GM23338 (cell line): Measurements from ENCODE around the gene SPDL1. TPM values are rescaled to one million over a fixed set of nuclear protein-coding genes. Genes with fewer than 3 reads are reported as not detected.

ENCODE experiments used
- ATAC-seq: fragments of 200-7000 bp; cut with Tn5 transposase; 3 replicates; pipeline ENCODE4 v1.9.1; 2020
- DNase-seq: peaks from one replicate; pipeline ENCODE4 v3.0.0-alpha.2; 2015; ENCODE audit warnings: low spot score
- H2AFZ ChIP-seq: fragments of 200-600 bp; sonication (generic); 2 replicates; pipeline ENCODE4 v1.8.0; 2016; ENCODE audit warnings: antibody characterized with exemption, mild to moderate bottlenecking, moderate library complexity
- H3F3A ChIP-seq: fragments of 200-600 bp; sonication (generic); replicated peaks from 2 replicates; pipeline ENCODE4 v1.8.0; 2017; ENCODE audit warnings: antibody characterized with exemption, mixed run types, low read depth
- H3K27ac ChIP-seq: fragments of 200-600 bp; sonication (generic); 2 replicates; pipeline ENCODE4 v1.6.1; 2016; ENCODE audit warnings: low read depth
- H3K27me3 ChIP-seq: fragments of 200-600 bp; sonication (generic); 2 replicates; pipeline ENCODE4 v1.8.0; 2016; ENCODE audit warnings: mild to moderate bottlenecking, mixed run types, moderate library complexity; ENCODE audit not compliant: insufficient read depth
- H3K36me3 ChIP-seq: fragments of 200-600 bp; sonication (generic); 2 replicates; pipeline ENCODE4 v1.8.0; 2016; ENCODE audit warnings: mild to moderate bottlenecking; ENCODE audit not compliant: insufficient read depth
- H3K4me1 ChIP-seq: fragments of 200-600 bp; sonication (generic); 2 replicates; pipeline ENCODE4 v1.8.0; 2016; ENCODE audit warnings: mild to moderate bottlenecking, moderate library complexity; ENCODE audit not compliant: insufficient read depth
- H3K4me2 ChIP-seq: fragments of 200-600 bp; sonication (generic); 2 replicates; pipeline ENCODE4 v1.7.1; 2017; ENCODE audit warnings: mixed run types
- H3K4me3 ChIP-seq: fragments of 200-600 bp; sonication (generic); 2 replicates; pipeline ENCODE4 v1.6.1; 2016; ENCODE audit warnings: mixed run types
- H3K79me2 ChIP-seq: fragments of 200-600 bp; sonication (generic); replicated peaks from 2 replicates; pipeline ENCODE4 v1.8.0; 2017; ENCODE audit warnings: mild to moderate bottlenecking; ENCODE audit not compliant: insufficient read depth
- H3K9me2 ChIP-seq: fragments of 200-600 bp; sonication (generic); 2 replicates; pipeline ENCODE4 v1.8.0; 2017; ENCODE audit not compliant: insufficient read depth
- H4K20me1 ChIP-seq: fragments of 200-600 bp; sonication (generic); replicated peaks from 2 replicates; pipeline ENCODE4 v1.8.0; 2017; ENCODE audit warnings: mild to moderate bottlenecking; ENCODE audit not compliant: insufficient read depth
- H3K27ac Mint-ChIP-seq: 2 replicates; pipeline ENCODE4 v1.8.0; 2020; ENCODE audit warnings: inconsistent platforms, mild to moderate bottlenecking, moderate library complexity, mixed read lengths
- H3K27me3 Mint-ChIP-seq: 3 replicates; pipeline ENCODE4 v1.8.0; 2022; ENCODE audit warnings: low read depth, mild to moderate bottlenecking, moderate library complexity, mixed read lengths, inconsistent platforms; ENCODE audit not compliant: insufficient read depth, poor library complexity
- H3K36me3 Mint-ChIP-seq: 3 replicates; pipeline ENCODE4 v1.8.0; 2021; ENCODE audit warnings: low read depth, mild to moderate bottlenecking, inconsistent platforms, moderate library complexity, mixed read lengths
- H3K4me1 Mint-ChIP-seq: 3 replicates; pipeline ENCODE4 v1.8.0; 2020; ENCODE audit warnings: mild to moderate bottlenecking, inconsistent platforms, mixed read lengths
- H3K4me3 Mint-ChIP-seq: 3 replicates; pipeline ENCODE4 v1.8.0; 2021; ENCODE audit warnings: moderate library complexity, mild to moderate bottlenecking, inconsistent platforms, mixed read lengths
- H3K9me3 Mint-ChIP-seq: 3 replicates; pipeline ENCODE4 v1.8.0; 2020; ENCODE audit warnings: moderate library complexity, mild to moderate bottlenecking, inconsistent platforms, mixed read lengths
- CREB1 ChIP-seq: fragments of 250-450 bp; sonication (Bioruptor Pico); IDR thresholded peaks from 2 replicates; pipeline ENCODE4 v1.5.0; 2020; ENCODE audit warnings: low read depth, mild to moderate bottlenecking, moderate library complexity
- CTCF ChIP-seq, 2 experiments: fragments of 200-600 bp in 1 of 2; sonication (generic) in 1 of 2; conservative IDR thresholded peaks; 2 replicates each; pipeline versions ENCODE4 v1.5.1 to v1.6.1; 2016 to 2017; ENCODE audit warnings: antibody characterized with exemption in 2 of 2, low read depth in 2 of 2, mild to moderate bottlenecking in 2 of 2, moderate library complexity in 1 of 2
- ETS1 ChIP-seq: IDR thresholded peaks from 2 replicates; pipeline ENCODE4 v1.6.1; 2016; ENCODE audit warnings: antibody characterized with exemption
- EZH2 ChIP-seq: fragments of 200-600 bp; sonication (generic); IDR thresholded peaks from one replicate; pipeline ENCODE4 v1.8.0; 2017; ENCODE audit warnings: antibody characterized with exemption, mild to moderate bottlenecking, low read depth; ENCODE audit not compliant: unreplicated experiment
- EZH2phosphoT487 ChIP-seq: fragments of 200-600 bp; sonication (generic); IDR thresholded peaks from one replicate; pipeline ENCODE4 v1.8.1; 2018; ENCODE audit warnings: antibody characterized with exemption; ENCODE audit not compliant: unreplicated experiment
- JUNB ChIP-seq: IDR thresholded peaks from one replicate; pipeline ENCODE4 v1.6.1; 2016; ENCODE audit warnings: antibody characterized with exemption; ENCODE audit not compliant: unreplicated experiment
- NANOG ChIP-seq: IDR thresholded peaks from 2 replicates; pipeline ENCODE4 v1.6.1; 2016; ENCODE audit warnings: antibody characterized with exemption, borderline replicate concordance
- POLR2AphosphoS5 ChIP-seq: IDR thresholded peaks from 2 replicates; pipeline ENCODE4 v1.6.1; 2016; ENCODE audit warnings: antibody characterized with exemption, low read depth
- STAT1 ChIP-seq: IDR thresholded peaks from one replicate; pipeline ENCODE4 v1.6.1; 2016; ENCODE audit warnings: antibody characterized with exemption; ENCODE audit not compliant: unreplicated experiment
- ZNF114 ChIP-seq: fragments of 250-450 bp; sonication (Bioruptor Pico); IDR thresholded peaks from 2 replicates; pipeline ENCODE4 v1.5.0; 2020; ENCODE audit warnings: mild to moderate bottlenecking, moderate library complexity
- ZNF331 ChIP-seq: fragments of 250-450 bp; sonication (Bioruptor Pico); IDR thresholded peaks from 2 replicates; pipeline ENCODE4 v1.5.0; 2020; ENCODE audit warnings: low read depth, mild to moderate bottlenecking, moderate library complexity
- ZNF462 ChIP-seq: fragments of 250-450 bp; sonication (Bioruptor Pico); IDR thresholded peaks from 2 replicates; pipeline ENCODE4 v1.5.0; 2020; ENCODE audit warnings: mild to moderate bottlenecking, moderate library complexity
- polyA plus RNA-seq: library from polyadenylated mRNA; unstranded; fragments of >200 nt; fragmentation: Nextera tagmentation; extraction: Ambion mirVana; gene quantifications from 2 replicates; pipeline ENCODE4 v1.2.1, GENCODE V29; 2016
- total RNA-seq: library from RNA; depleted of rRNA; stranded (reverse); fragments of >200 nt; shearing (Covaris generic); gene quantifications from 2 replicates; pipeline ENCODE4 v1.2.3, GENCODE V29; 2014
- TF ChIP-seq, protein P1 (sequence below): IDR thresholded peaks from one replicate; pipeline ENCODE4 v1.6.1; 2018; ENCODE audit warnings: antibody characterized with exemption; ENCODE audit not compliant: unreplicated experiment

Gene SPDL1
- total and polyA plus RNA-seq, 2 experiments from 2014 or later, result 76.9 to 79.6 TPM

- DNase-seq (no peak), ATAC-seq (no peak)
- no peak overlapping the region for H3K27ac Mint-ChIP-seq
- Histone ChIP-seq H2AFZ (no peak overlapping the region), H3K4me2 (no peak overlapping the region), H4K20me1 (no peaks in the 10 kb centered on the region), H3K36me3 (no peaks in the 10 kb centered on the region), H3K4me1 (no peaks in the 10 kb centered on the region), H3K27me3 (no peaks in the 10 kb centered on the region), H3K79me2 (no peaks in the 10 kb centered on the region), H3F3A (no peaks in the 10 kb centered on the region), H3K9me2 (no peaks in the 10 kb centered on the region), H3K27ac (no peak overlapping the region), H3K4me3 (no peak overlapping the region)
- H3K4me3 Mint-ChIP-seq, result no peak overlapping the region
- H3K4me1 Mint-ChIP-seq, result no peaks in the 10 kb centered on the region
- TF ChIP-seq EZH2 (no peak), STAT1 (no peak), POLR2AphosphoS5 (no peak), ZNF462 (CRISPR knock-in tag) (no peak), EZH2phosphoT487 (no peak), ZNF331 (CRISPR knock-in tag) (no peak), CTCF (conservative IDR thresholded peaks at IDR 0.05; ENCODE audit: low read depth in 2 of 2) (no peak), NANOG (no peak), ETS1 (no peak), ZNF114 (CRISPR knock-in tag) (no peak), CREB1 (CRISPR knock-in tag) (no peak), JUNB (no peak)
- TF ChIP-seq, protein P1, sequence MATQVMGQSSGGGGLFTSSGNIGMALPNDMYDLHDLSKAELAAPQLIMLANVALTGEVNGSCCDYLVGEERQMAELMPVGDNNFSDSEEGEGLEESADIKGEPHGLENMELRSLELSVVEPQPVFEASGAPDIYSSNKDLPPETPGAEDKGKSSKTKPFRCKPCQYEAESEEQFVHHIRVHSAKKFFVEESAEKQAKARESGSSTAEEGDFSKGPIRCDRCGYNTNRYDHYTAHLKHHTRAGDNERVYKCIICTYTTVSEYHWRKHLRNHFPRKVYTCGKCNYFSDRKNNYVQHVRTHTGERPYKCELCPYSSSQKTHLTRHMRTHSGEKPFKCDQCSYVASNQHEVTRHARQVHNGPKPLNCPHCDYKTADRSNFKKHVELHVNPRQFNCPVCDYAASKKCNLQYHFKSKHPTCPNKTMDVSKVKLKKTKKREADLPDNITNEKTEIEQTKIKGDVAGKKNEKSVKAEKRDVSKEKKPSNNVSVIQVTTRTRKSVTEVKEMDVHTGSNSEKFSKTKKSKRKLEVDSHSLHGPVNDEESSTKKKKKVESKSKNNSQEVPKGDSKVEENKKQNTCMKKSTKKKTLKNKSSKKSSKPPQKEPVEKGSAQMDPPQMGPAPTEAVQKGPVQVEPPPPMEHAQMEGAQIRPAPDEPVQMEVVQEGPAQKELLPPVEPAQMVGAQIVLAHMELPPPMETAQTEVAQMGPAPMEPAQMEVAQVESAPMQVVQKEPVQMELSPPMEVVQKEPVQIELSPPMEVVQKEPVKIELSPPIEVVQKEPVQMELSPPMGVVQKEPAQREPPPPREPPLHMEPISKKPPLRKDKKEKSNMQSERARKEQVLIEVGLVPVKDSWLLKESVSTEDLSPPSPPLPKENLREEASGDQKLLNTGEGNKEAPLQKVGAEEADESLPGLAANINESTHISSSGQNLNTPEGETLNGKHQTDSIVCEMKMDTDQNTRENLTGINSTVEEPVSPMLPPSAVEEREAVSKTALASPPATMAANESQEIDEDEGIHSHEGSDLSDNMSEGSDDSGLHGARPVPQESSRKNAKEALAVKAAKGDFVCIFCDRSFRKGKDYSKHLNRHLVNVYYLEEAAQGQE, result no peak
- H3K36me3 Mint-ChIP-seq, result no peaks in the 10 kb centered on the region
- no peaks in the 10 kb centered on the region for H3K9me3 Mint-ChIP-seq
- H3K27me3 Mint-ChIP-seq, result peaks cover 1% of the 10 kb centered on the region
Observed at GRCh38 chr5:169534939-169535338, 48.6 kb upstream of the SPDL1 start.
